Caco-2 (cell line): ENCODE data around the gene RAD51B. TPM values are rescaled to one million over a fixed set of nuclear protein-coding genes. Genes with fewer than 3 reads are reported as not detected.

Experiments
- BruUV-seq: library from RNA; stranded (reverse); fragments of 400-500 nt; replicated peaks from 2 replicates; lab custom pipeline; 2021; lab: Mats Ljungman, UMichigan
- CTCF ChIA-PET: fragments of 300-600 bp; sonication (Branson Sonifier 250); formaldehyde crosslinking; loops from one replicate; lab custom pipeline; 2022; ENCODE audit warnings: antibody characterized with exemption; lab: Charles Lee
- POLR2A ChIA-PET: fragments of 300-600 bp; sonication (Branson Sonifier 250); formaldehyde crosslinking; loops from one replicate; lab custom pipeline; 2022; ENCODE audit warnings: antibody characterized with exemption; lab: Charles Lee
- DNase-seq, 2 experiments: peaks; one replicate each; pipeline versions ENCODE4 v3.0.0 to v3.0.0-alpha.2; 2020 to 2022
- H3K27me3 ChIP-seq: replicated peaks from 2 replicates; pipeline ENCODE4 v1.6.0; 2011; ENCODE audit warnings: low read length; ENCODE audit not compliant: control insufficient read depth, insufficient read depth
- H3K36me3 ChIP-seq: 2 replicates; pipeline ENCODE4 v1.5.1; 2011; ENCODE audit warnings: low read length; ENCODE audit not compliant: control insufficient read depth, insufficient read depth
- H3K4me1 ChIP-seq: fragments of 250-450 bp; sonication (Bioruptor Pico); 2 replicates; pipeline ENCODE4 v1.5.1; 2020; ENCODE audit warnings: mild to moderate bottlenecking
- H3K4me3 ChIP-seq: 2 replicates; pipeline ENCODE4 v1.5.1; 2011; ENCODE audit warnings: low read depth, mild to moderate bottlenecking, control low read depth, low read length
- H3K9me3 ChIP-seq: fragments of 250-450 bp; sonication (Bioruptor Pico); 2 replicates; pipeline ENCODE4 v1.5.1; 2020; ENCODE audit warnings: mild to moderate bottlenecking, moderate library complexity
- H3K27ac Mint-ChIP-seq: one replicate; pipeline ENCODE4 v1.8.0; 2022; ENCODE audit warnings: mixed read lengths; ENCODE audit not compliant: unreplicated experiment
- H3K27me3 Mint-ChIP-seq: one replicate; pipeline ENCODE4 v1.8.0; 2022; ENCODE audit warnings: mixed read lengths; ENCODE audit not compliant: insufficient read depth, unreplicated experiment
- H3K36me3 Mint-ChIP-seq: one replicate; pipeline ENCODE4 v1.8.0; 2022; ENCODE audit warnings: mild to moderate bottlenecking, mixed read lengths; ENCODE audit not compliant: insufficient read depth, unreplicated experiment
- H3K4me1 Mint-ChIP-seq: one replicate; pipeline ENCODE4 v1.8.0; 2022; ENCODE audit warnings: low read depth, mixed read lengths; ENCODE audit not compliant: unreplicated experiment
- H3K4me3 Mint-ChIP-seq: one replicate; pipeline ENCODE4 v1.8.0; 2022; ENCODE audit warnings: mild to moderate bottlenecking, moderate library complexity, mixed read lengths; ENCODE audit not compliant: unreplicated experiment
- H3K9me3 Mint-ChIP-seq: one replicate; pipeline ENCODE4 v1.8.0; 2022; ENCODE audit warnings: mixed read lengths; ENCODE audit not compliant: unreplicated experiment
- intact Hi-C: fragments of 100-400 bp; cut with micrococcal nuclease; formaldehyde crosslinking; loops from one replicate; pipeline ENCODE4 v1.10.0; 2022; ENCODE audit not compliant: unreplicated experiment
- total RNA-seq: library from RNA; stranded (reverse); gene quantifications from 2 replicates; pipeline ENCODE4 v1.2.3, GENCODE V29; 2022
- TF ChIP-seq, protein P1 (sequence below), 2 experiments: fragments of 200-600 bp in 1 of 2; IDR thresholded peaks; 1 replicate in 1 of 2; 2 replicates in 1 of 2; pipeline versions ENCODE4 v1.5.1 to v1.8.0; 2011 to 2022; ENCODE audit warnings: antibody characterized with exemption in 1 of 2, control low read depth in 1 of 2, inconsistent platforms in 1 of 2, low read depth in 1 of 2, low read length in 1 of 2, mild to moderate bottlenecking in 1 of 2, moderate library complexity in 1 of 2; ENCODE audit not compliant: insufficient read depth in 1 of 2, severe bottlenecking in 1 of 2, unreplicated experiment in 1 of 2

Gene RAD51B
- total RNA-seq, 1 experiment from 2014 or later = 16.7 TPM

DNA sequence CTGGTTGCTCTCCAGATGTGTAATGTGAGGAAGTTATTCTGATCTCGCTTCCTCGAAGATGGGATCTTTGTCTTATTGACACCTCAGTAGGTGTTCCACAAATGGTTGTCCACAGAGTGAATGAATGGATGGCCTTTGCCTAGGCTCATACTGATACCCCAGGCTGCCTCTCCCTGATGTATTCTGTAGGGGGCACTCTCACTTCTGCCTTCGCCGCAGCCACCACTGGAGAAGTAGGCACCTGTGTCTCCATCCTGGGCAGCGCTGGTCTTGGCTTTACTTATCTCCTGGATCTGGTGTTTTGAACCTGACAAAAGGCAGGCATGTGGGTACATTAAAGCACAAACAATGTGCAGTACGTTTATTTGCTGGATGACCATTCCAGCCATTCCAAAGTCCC is 891.2 kb downstream of the RAD51B start:
- ChIA-PET POLR2A (no interaction called here), CTCF (no interaction called here)
- peaks cover 7% of the 10 kb centered on the region; the same call in 1 of the 2 replicates for H3K4me1 ChIP-seq
- H3K4me3 Mint-ChIP-seq = no peak overlapping the region
- H3K9me3 Mint-ChIP-seq = no peaks in the 10 kb centered on the region
- no peaks in the 10 kb centered on the region for H3K9me3 ChIP-seq
- H3K4me3 ChIP-seq = no peak overlapping the region
- peaks cover 12% of the 10 kb centered on the region for H3K4me1 Mint-ChIP-seq
- DNase-seq = no peak
- intact Hi-C loops = no loop called here
- no TSS peak for BruUV-seq
- no peaks in the 10 kb centered on the region for H3K27me3 Mint-ChIP-seq
- no peaks in the 10 kb centered on the region for H3K27me3 ChIP-seq
- H3K27ac Mint-ChIP-seq = no peak overlapping the region
- no peaks in the 10 kb centered on the region for H3K36me3 Mint-ChIP-seq
- no peaks in the 10 kb centered on the region for H3K36me3 ChIP-seq
- TF ChIP-seq, protein P1, sequence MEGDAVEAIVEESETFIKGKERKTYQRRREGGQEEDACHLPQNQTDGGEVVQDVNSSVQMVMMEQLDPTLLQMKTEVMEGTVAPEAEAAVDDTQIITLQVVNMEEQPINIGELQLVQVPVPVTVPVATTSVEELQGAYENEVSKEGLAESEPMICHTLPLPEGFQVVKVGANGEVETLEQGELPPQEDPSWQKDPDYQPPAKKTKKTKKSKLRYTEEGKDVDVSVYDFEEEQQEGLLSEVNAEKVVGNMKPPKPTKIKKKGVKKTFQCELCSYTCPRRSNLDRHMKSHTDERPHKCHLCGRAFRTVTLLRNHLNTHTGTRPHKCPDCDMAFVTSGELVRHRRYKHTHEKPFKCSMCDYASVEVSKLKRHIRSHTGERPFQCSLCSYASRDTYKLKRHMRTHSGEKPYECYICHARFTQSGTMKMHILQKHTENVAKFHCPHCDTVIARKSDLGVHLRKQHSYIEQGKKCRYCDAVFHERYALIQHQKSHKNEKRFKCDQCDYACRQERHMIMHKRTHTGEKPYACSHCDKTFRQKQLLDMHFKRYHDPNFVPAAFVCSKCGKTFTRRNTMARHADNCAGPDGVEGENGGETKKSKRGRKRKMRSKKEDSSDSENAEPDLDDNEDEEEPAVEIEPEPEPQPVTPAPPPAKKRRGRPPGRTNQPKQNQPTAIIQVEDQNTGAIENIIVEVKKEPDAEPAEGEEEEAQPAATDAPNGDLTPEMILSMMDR (IDR thresholded peaks at IDR 0.05; ENCODE audit: insufficient read depth in 1 of 2, low read depth in 1 of 2, low read length in 1 of 2, severe bottlenecking in 1 of 2, unreplicated experiment in 1 of 2) = no peak

GRCh38 chr14:68711561-68712309 is 892.2 kb downstream of the RAD51B start:
- ChIA-PET POLR2A (no interaction called here), CTCF (no interaction called here)
- H3K4me3 ChIP-seq = no peak overlapping the region
- H3K4me3 Mint-ChIP-seq = no peak overlapping the region
- no peaks in the 10 kb centered on the region for H3K36me3 Mint-ChIP-seq
- H3K4me1 ChIP-seq = peaks cover 8% of the 10 kb centered on the region; the same call in 1 of the 2 replicates
- no peaks in the 10 kb centered on the region for H3K9me3 ChIP-seq
- TF ChIP-seq, protein P1 (IDR thresholded peaks at IDR 0.05; ENCODE audit: insufficient read depth in 1 of 2, low read depth in 1 of 2, low read length in 1 of 2, severe bottlenecking in 1 of 2, unreplicated experiment in 1 of 2) = no peak
- no peaks in the 10 kb centered on the region for H3K27me3 ChIP-seq
- no TSS peak for BruUV-seq
- no peak for DNase-seq
- H3K9me3 Mint-ChIP-seq = no peaks in the 10 kb centered on the region
- peaks cover 12% of the 10 kb centered on the region for H3K4me1 Mint-ChIP-seq
- H3K27me3 Mint-ChIP-seq = no peaks in the 10 kb centered on the region
- no peaks in the 10 kb centered on the region for H3K36me3 ChIP-seq
- no peak overlapping the region for H3K27ac Mint-ChIP-seq
- intact Hi-C loops = no loop called here

DNA sequence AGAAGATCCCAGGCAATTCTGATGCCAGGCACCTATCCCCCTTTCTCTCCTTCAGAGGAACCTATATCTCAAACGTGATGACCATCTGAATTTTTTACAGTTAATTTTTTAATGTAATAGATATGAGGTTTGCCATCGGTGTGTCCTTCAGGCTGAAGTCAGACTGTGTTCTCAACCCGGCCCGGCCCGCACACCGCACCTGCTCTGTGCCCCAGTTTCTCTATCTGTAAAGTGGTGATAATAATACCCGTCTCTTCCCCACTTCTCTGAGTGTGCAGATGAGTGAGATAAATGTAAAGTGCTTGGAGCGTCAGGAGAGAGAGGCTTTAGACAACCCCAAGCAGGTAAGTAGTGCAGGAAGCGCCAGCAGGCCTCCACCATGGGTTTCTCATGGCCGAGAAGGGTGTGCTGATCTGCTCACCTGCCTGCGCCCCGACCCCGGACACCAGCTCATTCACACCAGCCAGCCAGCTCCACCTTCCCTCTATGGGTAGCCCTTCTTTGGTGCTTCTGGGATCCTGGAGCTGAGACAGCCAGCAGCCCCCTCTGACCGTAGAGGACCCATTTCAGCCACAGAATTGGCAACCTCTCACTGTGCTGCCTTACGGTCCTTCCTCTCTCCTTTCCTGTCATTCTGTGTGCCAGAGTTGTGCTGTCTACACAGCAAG is 893.3 kb downstream of the RAD51B start:
- BruUV-seq = no TSS peak
- CTCF ChIA-PET = no interaction called here

More for the DNA sequence above, 893.3 kb downstream of the RAD51B start:
- Mint-ChIP-seq H3K9me3 (no peaks in the 10 kb centered on the region), H3K27ac (no peak overlapping the region), H3K36me3 (no peaks in the 10 kb centered on the region), H3K4me1 (peaks cover 12% of the 10 kb centered on the region), H3K4me3 (no peak overlapping the region), H3K27me3 (no peaks in the 10 kb centered on the region)
- POLR2A ChIA-PET = no interaction called here
- Histone ChIP-seq H3K4me1 (peaks cover 8% of the 10 kb centered on the region; the same call in 1 of the 2 replicates), H3K36me3 (no peaks in the 10 kb centered on the region), H3K9me3 (no peaks in the 10 kb centered on the region), H3K27me3 (no peaks in the 10 kb centered on the region), H3K4me3 (no peak overlapping the region)
- TF ChIP-seq, protein P1 (IDR thresholded peaks at IDR 0.05; ENCODE audit: insufficient read depth in 1 of 2, low read depth in 1 of 2, low read length in 1 of 2, severe bottlenecking in 1 of 2, unreplicated experiment in 1 of 2) = no peak
- DNase-seq = no peak
- intact Hi-C loops = no loop called here
